Left renal cortex interstitium (tissue), 4 donors: ENCODE measurements around the gene DUSP8. TPM values are rescaled to one million over a fixed set of nuclear protein-coding genes. Genes with fewer than 3 reads are reported as not detected.

Experiments
- DNase-seq, 4 donors: peaks; one replicate each; pipeline ENCODE4 v3.0.0-alpha.2; 2013; ENCODE audit warnings: low read depth in 4 of 4, low spot score in 2 of 4, missing footprints in 1 of 4
- polyA plus RNA-seq, 4 donors: library from polyadenylated mRNA; unstranded; fragments of 120-200 nt; gene quantifications; one replicate each; pipeline ENCODE4 v1.2.1, GENCODE V29; 2013; ENCODE audit not compliant: insufficient read length in 4 of 4

The DUSP8 gene
- polyA plus RNA-seq, 4 donors, result 2.6 to 5.0 (median 3.6) TPM

DNA sequence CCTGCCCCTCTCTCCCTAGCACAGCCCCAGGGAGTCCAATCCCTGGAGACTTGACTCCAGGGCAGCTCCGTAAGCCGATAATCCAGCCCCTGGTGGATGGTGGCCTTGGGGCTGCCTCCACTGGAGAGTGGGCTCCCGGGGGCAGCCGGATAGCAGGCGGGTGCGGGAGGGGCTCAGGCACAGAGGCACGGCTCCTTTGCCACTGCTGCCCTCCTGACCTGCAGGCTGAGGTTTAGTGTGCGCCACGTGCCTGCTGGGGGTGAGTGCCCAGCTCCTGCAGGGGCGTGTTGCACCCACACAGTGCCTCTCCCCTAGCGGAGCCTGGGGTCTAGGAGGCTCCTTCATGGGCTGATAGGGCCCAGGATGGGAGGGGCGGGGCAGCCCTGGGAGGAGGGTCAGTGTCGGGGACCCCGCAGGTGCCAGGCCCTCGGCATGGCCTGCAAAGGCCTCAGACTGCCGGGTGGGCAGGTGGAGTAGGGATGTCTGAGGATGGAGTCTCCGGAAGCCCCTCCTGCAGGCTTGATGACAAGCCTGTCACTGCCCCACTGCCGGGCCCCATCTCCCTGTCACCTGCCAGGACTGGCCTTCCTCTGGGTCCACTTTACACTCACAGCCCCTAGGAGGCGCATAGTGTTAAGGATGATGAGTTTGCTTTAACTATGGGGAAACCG is 5.6 kb downstream of the DUSP8 start:
- DNase-seq, result no peak

DNA sequence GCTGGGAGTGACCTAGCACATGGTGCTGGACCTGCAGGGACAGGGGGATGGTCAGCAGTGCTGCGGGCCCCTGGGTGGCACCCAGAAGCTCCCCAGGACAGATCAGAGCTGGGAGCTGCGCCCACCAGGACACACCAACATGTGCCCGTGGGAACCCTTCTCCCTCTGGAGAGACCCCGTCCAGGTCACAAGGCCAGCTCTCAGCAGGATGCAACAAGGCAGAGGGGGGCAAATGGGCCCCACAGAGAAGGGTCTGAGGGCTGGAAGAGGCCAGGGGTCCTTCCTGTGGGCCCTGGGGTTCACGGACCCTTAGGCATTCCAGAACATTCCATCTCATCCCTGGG is 6.2 kb downstream of the DUSP8 start:
- DNase-seq, result no peak

DNA sequence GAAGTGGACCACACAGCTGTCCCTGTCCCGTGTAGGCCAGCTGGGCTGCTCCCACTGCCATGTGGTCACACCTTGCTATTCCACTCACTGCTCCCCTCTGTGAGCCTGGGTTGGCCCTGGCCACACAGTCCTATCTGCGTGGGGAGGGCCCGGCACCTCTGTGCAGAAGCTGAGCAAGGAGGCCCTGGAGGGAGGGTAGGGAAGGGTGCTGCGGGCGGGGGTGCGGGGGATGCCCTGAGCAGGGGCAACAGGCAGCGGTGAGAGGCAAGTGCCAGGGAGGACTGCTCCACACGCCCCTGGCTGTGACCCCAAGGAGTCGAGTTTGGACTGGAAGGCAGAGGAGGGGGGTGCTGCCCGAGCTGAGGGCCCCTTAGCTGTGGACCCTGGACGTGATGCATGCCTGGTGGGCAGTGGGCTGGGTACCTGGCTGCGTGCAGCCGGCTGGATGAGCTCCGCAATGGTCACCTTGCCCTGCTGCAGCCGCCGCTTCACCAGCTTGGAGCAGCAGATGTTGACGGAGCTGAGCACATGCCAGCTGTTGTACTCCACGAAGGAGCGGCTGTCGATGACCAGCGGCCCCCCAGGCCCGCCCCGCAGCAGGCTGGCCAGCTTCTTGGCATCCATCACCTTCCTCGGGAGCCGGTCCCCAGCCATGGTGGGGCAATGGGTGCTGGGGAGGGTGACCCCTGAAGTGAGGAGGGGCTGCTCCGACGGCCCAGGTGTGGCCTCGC is 6.7 kb downstream of the DUSP8 start:
- no peak for DNase-seq

DNA sequence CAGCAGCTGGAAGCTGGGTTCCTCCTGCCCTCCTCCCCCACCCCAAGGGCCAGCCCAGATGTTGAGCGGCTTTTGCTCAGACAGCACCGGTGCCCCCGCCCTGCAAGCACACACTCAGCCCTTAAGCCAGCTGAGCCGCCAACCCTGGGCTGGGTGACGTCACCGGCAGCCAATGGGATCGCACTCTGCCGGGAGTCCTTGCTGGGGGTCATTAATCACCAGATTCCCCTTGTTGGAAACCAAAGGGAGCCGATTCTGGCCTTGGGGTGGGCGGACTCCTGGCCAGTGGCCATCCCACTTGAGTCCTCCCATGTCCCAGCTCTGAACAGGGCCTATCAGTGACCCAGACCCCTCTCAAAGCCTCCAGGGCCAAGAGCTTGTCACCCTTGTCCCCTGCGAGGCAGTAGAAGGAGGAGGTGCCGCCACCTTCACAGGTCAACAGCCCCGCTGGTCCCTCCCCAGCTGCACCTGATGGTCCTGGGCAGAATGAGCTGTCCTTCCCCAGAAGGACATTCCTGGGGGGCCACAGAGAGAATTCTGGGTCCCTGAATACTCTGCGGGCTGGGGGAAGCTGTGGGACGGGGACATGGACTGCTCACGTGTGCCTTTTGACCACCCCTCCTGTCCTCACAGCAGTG is 7.4 kb downstream of the DUSP8 start:
- no peak for DNase-seq

DNA sequence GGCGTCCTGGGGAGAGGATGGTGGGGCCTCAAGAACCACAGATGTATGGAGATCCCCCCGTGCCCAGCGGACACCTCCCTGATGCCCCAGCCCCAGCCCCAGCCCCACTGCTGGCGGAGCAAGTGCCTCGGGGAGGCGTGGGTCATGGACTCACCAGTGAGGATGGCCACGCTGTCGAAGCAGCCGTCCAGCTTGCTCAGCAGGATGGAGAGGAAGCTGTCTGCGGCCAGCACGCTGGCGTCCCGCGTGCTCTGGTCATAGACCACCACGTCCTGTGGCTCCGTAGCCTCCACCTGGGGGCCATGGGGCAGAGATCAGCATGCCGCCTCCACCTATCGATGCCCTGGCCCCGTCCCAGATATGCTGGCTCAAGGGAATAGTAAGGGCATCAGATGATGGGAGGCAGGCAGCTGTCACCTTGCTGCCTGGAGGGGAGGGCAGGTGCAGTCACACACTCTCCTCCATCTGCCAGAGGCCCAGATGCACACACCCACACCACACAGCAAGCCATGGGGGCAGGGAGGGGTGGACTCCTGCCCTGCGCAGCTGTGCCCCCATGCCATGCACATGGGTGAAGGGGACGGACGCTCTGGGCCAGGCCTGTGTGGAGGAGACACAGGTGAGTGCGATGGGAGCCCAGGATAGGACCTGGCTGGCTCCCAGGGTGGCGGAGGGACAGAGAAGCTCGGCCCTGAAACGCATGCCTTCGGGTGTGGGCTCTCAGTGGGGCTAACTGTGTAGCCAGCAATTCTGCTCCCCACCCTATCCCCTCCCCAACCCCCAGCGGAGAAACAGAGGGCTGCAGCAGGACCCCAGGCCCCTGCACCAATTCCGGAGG is 8.2 kb downstream of the DUSP8 start:
- DNase-seq, result no peak

DNA sequence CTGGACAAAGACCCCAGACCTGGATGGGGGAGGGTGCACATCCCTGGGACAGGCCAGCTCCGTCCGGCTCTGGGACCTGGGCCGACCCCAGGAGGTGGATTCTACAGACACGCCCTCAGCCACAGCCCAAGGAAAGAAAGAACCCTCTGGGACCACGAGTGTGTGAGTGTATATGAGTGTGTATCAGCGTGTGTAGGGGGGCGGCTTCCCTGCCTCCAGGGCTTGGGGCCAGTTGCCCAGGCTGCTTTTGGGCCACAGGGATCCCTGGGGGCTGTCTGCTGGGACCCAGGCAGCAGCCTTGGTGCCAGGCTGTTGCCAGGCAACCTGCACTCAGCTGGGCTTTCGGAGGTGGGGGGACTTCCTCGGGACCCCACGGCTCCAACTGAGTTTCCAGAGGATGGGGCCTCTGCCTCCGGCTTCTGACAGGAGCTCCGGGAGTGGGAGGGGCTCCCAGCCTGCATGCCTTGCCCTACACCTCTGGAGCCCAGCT is 8.9 kb downstream of the DUSP8 start:
- DNase-seq, result no peak

DNA sequence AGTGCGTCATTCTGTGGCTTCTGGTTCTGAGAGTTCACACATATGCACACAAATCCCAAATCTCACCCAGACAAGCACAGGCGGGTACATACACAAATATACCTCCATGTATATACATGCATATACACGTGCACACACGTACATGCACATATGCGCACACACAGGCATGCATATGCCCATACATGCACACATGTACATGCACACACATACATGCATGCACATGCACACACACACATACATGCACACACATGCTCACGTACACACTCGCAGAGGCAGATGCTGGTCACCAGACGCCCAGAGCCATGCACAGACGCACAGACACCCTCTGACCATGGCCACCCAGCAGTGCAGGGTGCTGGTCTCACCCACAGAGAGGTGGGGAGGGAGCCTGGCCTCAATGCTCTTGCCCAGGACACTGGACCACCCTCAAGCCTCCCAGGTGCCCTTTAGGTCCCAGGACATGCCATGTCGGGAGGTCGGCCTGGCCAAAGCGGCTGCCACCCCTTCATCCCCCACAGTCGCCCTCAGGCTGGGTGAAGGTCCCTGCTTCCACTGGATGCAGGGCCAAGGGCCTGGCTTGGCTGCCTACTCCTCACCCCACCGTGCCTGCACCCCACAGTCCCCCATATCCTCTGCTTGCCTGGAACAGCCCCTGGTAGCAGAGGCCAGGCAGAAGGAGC is 9.5 kb downstream of the DUSP8 start:
- no peak for DNase-seq

DNA sequence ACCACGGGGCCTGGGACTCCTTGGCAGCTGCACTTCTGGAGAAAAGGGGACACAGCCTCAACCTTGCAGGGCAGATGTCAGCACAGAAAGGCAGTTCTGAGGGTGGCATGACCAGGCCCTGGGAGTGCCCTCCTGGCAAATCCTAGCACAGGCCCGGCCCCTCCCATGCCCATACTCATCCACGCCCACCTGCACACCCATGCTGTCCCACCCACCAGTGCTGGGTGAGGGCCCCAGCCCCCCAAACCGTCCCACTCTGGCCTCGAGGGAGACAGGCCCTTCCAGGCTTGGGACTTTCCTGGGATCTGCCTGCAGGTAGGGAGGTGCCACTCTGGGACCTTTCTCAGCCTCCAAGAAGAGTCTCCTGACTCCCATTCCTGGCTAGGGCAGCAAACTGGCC is 10.1 kb downstream of the DUSP8 start:
- DNase-seq, result no peak

DNA sequence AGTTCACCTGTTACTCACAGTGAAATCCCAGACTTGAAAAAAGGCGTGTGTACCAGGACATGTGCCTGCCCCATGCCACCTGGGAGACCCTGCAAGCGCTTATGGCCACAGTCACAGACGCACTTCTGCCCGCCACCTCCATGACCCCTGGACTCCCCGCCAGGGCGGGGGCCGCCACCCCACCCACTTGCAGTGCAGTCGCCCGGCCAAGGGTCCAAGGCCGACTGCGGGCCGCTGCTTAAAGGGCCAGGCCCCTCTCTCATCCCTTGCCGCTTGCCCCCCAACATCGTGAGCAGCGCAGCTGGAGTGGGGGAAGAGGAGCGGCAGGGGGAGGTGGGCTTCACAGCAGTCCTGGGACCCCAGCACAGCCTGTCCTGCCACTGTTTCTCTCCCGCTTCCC is 10.8 kb downstream of the DUSP8 start:
- no peak for DNase-seq

DNA sequence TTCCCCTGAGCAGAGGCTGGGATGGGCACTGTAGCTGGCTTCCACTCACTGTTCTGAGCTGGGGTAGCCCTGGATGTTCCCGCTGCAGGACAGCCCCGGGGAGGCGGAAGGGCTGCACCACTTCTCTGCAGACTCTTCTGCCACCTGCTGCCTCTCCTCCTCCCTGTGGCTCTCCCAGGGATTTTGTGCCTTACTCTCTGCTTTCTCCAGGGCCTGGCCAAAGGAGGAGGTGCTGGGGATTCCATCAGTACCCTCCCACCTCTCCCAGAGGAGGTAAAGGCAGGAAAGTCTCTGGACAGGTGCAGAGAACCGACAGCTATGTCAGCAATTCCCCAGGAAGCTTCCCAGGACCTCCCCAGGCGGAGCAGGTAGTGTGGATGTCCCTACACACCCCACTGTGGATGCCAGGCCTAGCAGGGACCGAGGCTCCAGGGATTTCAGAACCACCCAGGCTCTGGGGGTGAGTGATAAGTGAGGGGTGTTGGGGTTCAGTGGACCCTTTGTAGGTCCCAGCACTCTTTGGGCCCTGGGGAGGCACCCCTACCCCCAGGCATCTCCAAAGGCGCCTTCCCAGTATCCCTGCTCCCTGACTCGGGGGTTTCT is 11.3 kb downstream of the DUSP8 start:
- no peak for DNase-seq

DNA sequence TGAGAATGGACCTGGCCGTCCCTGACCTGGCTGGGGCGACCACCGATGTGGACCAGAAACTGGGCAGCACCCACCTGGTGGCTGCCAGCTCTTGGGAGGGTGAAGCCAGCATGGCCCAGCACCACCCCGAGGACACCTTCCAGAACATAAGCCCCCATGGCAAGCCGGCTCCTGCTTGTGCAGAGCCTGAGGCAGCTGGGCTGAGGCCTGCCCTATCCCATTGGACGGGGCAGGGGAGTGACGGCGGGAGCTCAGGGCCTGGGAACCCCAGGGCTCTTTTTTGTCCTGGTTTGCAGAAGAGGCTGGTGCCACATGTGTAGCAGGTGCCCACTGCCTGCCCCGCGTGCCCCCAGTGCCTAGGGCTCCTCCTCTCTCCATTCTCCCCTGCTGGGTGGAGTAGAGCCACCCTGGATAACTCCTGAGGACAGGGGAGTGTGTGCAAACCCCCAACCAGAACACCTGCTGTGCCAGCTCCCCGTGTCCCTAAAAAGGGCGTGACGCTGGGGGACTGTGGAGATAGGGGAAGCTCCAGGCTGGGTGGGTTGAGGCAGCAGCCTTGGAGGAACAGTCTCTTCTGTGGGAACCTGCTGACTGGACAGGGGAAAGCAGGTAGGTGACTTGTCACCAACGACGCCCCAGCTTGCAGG is 11.9 kb downstream of the DUSP8 start:
- no peak for DNase-seq

DNA sequence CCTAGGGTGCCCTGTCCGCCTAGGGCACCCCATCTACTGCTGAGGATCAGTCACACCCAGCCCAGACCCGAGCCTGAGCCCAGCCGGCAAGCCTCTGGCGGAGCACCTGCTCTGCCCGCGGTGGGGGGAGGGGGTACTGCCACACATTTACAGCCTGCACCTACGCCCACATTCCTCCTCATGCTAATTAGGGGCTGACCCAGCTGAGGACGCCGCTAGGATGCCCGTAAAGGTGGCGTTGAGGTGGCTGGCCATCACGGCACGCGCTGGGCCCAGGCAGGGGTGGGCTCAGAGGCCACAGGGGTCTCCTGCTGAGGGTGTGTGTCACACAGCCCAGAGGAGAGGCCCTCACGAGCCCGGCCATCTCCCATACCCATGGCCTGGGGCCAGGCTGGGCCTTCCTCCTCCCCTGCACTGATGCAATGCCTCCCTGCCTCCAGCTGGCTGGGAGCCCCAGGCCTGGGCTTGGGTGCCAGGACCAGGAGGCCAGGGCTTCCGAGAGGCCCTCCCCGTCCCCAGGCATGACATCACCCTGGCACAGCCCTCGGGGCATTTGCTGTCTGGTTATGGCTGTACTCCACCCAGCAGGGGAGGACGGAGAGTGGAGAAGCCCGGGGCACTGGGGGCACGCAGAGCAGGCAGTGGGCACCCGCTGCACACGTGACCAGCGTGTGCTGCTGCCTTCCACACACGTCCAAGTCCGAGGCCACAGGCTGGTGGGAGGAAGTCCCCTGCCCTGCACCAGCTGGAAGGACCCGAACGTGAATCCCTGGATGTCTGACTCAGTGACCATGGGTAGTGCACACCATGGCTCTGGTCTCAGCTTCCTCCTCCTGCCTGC is 12.7 kb downstream of the DUSP8 start:
- no peak for DNase-seq

DNA sequence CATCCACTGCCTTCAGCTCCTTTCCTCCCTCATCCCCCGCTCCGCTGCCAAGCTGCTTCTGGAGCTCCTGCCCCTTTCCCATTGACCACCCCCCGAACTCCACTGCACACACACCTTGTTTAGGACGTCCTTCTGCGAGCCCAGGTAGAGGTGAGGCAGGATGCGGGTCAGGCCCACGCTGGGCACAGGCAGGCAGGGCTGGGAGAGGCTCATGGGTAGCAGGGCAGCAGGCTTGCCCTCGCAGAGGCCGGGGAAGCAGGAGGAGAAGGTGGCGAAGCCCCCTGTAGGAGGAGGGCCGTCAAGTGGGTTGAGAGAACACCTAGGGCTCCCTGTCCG is 13.3 kb downstream of the DUSP8 start:
- no peak for DNase-seq

DNA sequence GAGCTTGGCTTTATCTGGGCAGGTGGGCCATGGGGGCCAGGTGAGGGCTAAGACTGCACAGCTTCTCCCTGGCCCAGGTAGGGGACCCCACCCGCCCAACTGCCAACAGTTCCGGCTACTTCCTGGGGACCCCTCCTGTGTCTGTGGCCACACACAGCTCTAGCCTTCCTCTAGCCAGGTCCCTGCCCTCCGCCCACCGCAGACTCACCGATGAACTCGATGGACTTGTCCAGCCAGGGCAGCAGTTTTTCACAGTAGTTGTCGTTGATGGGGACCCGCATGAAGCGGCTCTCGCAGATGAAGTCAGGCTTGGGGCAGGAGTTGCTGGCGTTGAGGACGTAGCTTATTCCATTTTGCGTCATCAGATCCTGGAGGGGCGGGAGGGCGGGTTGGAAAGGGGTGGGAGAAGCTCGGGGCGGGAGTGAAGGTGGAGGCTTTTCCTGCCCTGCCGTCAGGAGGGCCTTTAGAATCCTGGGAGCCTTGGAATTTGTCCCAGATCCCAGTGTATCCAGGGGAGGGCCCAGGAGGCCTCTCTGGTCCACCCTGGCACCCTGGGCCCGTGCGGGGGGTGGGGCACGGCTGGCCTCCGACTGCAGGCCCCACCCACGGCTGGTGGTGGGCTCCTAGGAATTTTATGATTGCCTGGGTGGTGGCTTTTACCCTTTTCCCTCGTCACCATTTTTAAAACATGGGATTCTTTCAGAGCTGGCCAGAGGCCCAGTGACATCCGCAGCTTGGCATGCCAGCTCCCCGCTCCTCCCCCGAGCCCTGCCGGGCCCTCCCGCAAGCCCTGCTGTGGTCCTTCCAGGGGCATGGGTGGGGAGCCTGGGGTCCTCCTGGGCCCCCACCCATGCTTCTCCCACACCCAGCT is 13.9 kb downstream of the DUSP8 start:
- no peak for DNase-seq

DNA sequence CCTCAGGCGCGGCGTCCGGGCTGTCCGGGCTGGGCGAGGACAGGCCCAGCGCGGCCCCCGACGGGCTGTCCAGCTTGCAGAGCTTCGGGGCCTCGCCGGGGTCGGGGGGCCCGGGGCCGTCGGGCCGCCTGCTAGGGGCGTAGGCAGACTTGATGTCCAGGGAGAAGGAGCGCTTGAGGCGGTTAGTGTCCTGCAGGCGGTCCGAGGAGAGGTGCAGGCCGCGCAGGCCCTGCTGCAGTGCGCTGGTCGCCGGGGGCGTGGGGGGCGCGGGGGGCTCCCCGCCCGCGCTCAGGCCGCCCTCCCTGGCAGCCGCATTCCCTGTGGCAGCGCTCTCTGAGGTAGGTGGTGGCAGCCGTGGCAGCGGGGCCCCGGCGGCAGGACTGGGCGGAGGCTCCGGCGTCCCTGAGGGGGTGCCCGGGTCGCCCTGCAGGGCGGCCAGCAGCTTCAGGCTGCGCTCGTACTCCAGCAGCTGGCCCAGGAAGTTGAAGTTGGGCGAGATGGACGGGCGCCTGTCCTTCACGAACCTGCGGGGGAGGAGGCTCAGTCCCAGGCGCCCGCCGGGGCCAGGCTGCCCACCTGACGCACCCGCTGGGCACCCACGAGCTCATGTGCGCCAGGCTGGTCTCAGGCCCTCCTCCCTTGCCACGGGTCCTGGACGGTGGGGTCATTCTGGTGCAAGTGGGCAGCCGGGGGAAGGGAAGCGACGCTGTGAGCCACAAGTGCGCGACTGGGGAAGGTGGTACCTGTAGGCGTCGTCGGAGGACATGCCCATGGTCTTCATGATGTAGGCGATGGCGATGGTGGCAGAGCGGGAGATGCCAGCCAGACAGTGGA is 14.8 kb downstream of the DUSP8 start:
- no peak for DNase-seq

DNA sequence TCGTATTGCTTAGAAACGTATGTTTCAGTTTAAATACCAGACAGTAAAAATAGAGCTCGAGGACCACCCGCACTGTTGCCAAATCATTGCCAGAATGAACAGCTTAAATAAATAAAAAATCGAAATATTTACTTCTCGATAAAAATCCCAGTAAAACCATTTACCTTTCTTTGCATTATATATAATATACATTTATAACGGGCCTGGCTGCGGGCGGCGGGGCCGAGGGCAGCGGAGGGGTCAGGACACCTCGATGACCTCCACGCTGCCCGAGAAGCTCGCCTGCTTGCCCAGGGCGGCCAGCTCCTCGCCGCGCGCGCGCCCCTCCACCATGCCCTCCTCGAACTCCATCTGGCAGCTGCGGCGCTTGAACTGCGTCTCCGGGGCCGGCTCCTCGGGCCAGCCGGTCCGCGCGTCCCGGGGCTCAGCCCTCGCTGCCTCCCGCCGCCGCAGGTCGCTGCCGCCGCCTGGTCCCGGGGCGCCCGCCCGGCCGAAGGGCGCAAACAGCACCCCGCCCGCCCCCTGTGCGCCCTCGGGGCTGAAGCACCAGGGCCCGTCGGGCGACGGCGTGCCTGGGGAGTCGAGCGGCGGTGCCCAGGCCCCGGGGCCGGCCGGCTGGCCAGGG is 15.7 kb downstream of the DUSP8 start:
- DNase-seq, result no peak
